Vagina (tissue), 2 donors: ENCODE results near the gene UBE2E3.

Source experiments
- POLR2A ChIP-seq, 2 donors: fragments of 450-650 bp; IDR thresholded peaks; one replicate each; pipeline ENCODE4 v1.6.1; 2017; ENCODE audit warnings: antibody characterized with exemption in 2 of 2, mild to moderate bottlenecking in 2 of 2, moderate library complexity in 2 of 2
- TF ChIP-seq, protein P1 (sequence below), 3 experiments: fragments of 450-650 bp in 2 of 3; fragments of 200-600 bp in 1 of 3; sonication (generic) in 1 of 3; IDR thresholded peaks; one replicate each; pipeline ENCODE4 v1.5.1; 2017 to 2019; ENCODE audit warnings: antibody characterized with exemption in 3 of 3, mild to moderate bottlenecking in 2 of 3, moderate library complexity in 2 of 3

- TF ChIP-seq, protein P1, sequence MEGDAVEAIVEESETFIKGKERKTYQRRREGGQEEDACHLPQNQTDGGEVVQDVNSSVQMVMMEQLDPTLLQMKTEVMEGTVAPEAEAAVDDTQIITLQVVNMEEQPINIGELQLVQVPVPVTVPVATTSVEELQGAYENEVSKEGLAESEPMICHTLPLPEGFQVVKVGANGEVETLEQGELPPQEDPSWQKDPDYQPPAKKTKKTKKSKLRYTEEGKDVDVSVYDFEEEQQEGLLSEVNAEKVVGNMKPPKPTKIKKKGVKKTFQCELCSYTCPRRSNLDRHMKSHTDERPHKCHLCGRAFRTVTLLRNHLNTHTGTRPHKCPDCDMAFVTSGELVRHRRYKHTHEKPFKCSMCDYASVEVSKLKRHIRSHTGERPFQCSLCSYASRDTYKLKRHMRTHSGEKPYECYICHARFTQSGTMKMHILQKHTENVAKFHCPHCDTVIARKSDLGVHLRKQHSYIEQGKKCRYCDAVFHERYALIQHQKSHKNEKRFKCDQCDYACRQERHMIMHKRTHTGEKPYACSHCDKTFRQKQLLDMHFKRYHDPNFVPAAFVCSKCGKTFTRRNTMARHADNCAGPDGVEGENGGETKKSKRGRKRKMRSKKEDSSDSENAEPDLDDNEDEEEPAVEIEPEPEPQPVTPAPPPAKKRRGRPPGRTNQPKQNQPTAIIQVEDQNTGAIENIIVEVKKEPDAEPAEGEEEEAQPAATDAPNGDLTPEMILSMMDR (IDR thresholded peaks at IDR 0.05) = no peak
- no peak for TF ChIP-seq POLR2A (IDR thresholded peaks at IDR 0.05)
Measured at GRCh38 chr2:181070119-181070835, 89.9 kb downstream of the UBE2E3 start.
